GM21390 (cell line): ENCODE data around the gene RBFOX2.
"Not testable (repeated sequence)": the region's sequence is repeated elsewhere in the genome, so short reads cannot be mapped to it uniquely, and the experiment has no call there.

Source experiments
- ATAC-seq: cut with Tn5 transposase; IDR thresholded peaks from one replicate; pipeline ENCODE4 v1.9.1; 2021; ENCODE audit not compliant: unreplicated experiment

Gene RBFOX2

DNA sequence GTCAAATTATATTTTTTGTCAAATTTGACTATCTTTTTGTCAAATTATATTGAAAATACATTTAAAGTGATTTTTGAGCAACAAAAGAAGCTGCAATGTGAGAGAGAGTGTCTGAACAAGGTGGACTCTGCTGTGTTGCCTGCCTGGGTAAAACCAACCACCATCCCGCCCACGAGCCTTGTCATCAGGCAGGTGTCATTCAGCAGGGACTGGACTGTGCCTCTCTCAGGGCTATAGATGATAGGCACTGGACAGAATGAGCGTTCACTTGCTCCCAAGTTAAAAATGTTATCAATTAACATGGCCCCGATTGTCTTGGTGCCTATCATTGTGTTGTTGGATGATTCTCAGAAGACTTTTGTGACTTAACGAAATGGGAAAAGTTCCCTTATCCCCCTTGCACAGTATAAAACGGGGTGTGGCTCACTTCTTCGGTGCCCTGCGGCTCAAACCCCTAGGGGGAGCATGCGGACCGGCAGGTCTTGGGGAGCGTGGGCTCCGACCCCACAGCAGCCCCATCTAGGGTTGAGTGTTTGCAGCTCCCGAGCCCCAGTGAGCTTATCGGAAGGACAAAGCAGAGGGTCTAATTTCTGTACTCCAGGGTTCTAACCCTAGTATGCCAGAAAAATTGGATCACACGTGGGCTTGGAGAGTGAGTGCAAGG is 309.3 kb downstream of the RBFOX2 start:
- ATAC-seq, result no peak

GRCh38 chr22:35717572-35717971 is 311.1 kb downstream of the RBFOX2 start, which contains the start of gene APOL5:
APOL5 (plus strand) TSS chr22:35717872; CDS start chr22:35717872, 0 bp downstream.
- ATAC-seq, result no peak

DNA sequence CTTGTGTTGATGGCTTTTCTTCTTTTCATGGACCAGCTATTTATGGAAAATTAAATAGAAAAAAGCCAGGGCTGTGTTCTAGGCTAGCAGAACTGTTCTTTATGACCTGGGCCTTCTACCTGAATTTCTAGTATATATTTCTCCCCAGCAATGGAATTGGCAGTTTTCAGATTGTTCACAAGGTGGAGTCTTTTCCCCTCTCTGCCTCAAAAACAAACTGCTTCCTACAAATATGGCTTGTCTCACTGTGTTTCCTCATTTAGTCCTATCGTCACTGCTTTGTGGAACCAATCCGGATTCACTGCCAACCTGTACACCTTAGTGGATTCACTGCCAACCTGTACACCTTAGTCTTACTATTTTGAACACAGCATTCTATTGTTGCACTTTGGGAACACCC is 316.0 kb downstream of the RBFOX2 start:
- no peak for ATAC-seq

DNA sequence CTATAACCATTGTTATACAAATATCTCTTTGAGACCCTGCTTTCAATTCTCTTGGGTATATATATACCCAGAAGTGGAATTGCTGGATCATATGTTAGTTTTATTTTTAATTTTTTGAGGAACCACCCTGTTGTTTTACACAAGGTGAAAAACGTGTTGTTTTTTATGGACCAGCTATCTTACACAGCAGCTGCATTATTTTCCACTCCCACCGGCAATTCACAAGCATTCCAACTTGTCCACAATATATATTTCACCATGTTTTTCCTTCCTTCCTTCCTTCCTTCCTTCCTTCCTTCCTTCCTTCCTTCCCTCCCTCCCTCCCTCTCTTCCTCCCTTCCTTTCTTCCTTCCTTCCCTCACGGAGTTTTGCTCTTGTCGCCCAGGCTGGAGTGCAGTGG is 317.3 kb downstream of the RBFOX2 start:
- ATAC-seq, result no peak

GRCh38 chr22:35708917-35709316 is 319.7 kb downstream of the RBFOX2 start:
- no peak for ATAC-seq

GRCh38 chr22:35708453-35708852 is 320.2 kb downstream of the RBFOX2 start:
- ATAC-seq, result no peak

DNA sequence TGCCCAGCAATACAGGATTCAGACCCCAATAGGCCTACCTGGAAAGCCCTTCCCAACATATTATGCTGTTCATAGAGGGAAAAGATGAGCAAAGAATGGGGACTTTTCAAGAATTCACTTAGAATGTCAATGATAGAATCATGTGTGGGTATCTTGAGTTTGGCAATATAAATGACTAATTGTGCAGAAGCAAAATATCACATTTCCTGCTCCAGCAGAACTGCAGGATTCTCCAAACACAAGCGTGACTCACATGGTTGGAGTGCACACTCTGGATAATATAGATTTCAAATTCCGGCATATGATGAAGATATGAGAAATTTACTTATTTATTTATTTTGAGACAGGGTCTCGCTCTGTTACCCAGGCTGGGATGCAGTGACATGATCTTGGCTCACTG is 323.5 kb downstream of the RBFOX2 start:
- no peak for ATAC-seq

DNA sequence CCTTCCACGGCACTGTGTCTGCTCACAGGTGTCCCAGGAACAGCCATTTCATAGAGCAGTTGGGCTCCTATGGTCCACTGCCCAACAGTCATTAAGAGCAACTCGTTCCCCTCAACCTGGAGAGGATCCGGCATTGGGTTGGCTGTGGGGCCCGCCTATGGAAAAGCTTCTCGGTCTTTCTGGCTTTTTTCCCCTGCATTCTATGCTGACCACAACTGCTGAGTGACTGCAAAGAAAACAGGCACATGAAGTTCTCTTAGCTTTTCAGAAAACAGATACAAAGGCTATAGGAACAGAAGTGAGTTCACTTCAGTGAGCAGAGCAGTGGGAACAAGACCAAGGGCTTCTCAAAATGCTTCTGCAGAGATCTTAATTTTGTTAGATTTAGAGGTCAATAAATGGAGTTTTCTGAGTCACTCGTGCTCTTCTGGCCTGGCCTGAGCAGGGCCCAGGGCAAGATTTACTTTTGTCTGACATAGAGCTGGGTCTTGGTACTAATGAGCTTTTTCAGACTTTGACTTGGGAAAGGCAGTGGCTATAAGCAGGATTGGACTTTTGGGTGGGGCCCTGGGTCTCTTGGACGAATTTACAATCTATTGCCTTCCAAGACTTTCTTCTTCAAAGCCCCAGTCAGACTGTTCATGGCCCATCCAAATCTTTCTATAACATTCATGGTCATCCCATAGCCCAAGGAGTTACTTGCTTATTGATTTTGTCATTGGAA is 324.6 kb downstream of the RBFOX2 start:
- ATAC-seq, result no peak

DNA sequence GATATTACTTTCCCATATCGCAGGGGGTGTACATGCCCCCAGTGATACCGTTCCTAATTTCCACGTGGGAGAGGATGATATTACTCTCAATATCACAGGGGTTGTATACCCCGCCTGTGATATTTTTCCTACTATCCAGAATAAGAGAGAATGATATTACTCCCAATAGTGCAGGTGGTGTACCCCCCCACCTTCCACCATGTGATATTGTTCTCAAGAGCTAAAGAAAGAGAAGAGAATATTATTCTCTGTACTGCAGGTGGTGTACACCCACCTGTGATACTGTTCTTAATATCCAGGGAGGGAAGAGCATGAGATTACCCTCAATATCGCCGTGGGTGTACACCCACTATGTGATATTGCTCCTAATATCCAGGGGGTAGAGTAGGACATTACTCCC is 328.8 kb downstream of the RBFOX2 start:
- ATAC-seq, result not testable (repeated sequence)

- no peak for ATAC-seq
Measured at GRCh38 chr22:35697142-35697541, 331.5 kb downstream of the RBFOX2 start.

GRCh38 chr22:35695202-35695601 is 333.4 kb downstream of the RBFOX2 start:
- no peak for ATAC-seq

DNA sequence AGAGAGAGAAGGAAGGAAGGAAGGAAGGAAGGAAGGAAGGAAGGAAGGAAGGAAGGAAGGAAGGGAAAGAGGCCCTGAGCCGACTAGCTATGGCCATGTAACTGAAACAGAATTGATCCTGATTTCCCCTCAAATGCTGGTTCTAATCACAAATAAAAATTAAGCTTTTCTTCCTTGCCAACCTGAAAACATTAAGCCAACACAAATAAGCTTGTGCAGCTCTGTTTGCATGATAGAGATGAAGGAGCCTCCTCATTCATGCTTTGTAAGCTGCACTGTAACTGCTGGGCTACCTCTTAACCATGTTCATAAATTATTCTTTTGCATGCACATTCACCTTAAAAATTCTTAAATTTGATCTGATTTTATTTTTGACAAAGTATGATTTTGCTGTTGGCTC is 338.6 kb downstream of the RBFOX2 start:
- ATAC-seq, result no peak

- ATAC-seq, result no peak
Measured at GRCh38 chr22:35688913-35689675, 339.5 kb downstream of the RBFOX2 start.
